IPS-15b (cell line): ENCODE results near the gene ADRM1.

Source experiments
- H3K27me3 ChIP-seq: one replicate; pipeline ENCODE4 v1.6.1; 2013; ENCODE audit warnings: low read length; ENCODE audit not compliant: control insufficient read depth, insufficient read depth
- H3K36me3 ChIP-seq: one replicate; pipeline ENCODE4 v1.6.1; 2013; ENCODE audit warnings: low read length; ENCODE audit not compliant: control insufficient read depth, insufficient read depth
- H3K4me1 ChIP-seq: one replicate; pipeline ENCODE4 v1.6.1; 2013; ENCODE audit warnings: mild to moderate bottlenecking, low read length; ENCODE audit not compliant: control insufficient read depth, insufficient read depth
- H3K4me3 ChIP-seq: one replicate; pipeline ENCODE4 v1.5.1; 2013; ENCODE audit warnings: low read depth, low read length
- H3K9ac ChIP-seq: one replicate; pipeline ENCODE4 v1.6.1; 2013; ENCODE audit warnings: low read depth, mild to moderate bottlenecking, low read length
- H3K9me3 ChIP-seq: one replicate; pipeline ENCODE4 v1.6.1; 2013; ENCODE audit warnings: mild to moderate bottlenecking, low read length; ENCODE audit not compliant: control insufficient read depth, insufficient read depth

The ADRM1 gene

DNA sequence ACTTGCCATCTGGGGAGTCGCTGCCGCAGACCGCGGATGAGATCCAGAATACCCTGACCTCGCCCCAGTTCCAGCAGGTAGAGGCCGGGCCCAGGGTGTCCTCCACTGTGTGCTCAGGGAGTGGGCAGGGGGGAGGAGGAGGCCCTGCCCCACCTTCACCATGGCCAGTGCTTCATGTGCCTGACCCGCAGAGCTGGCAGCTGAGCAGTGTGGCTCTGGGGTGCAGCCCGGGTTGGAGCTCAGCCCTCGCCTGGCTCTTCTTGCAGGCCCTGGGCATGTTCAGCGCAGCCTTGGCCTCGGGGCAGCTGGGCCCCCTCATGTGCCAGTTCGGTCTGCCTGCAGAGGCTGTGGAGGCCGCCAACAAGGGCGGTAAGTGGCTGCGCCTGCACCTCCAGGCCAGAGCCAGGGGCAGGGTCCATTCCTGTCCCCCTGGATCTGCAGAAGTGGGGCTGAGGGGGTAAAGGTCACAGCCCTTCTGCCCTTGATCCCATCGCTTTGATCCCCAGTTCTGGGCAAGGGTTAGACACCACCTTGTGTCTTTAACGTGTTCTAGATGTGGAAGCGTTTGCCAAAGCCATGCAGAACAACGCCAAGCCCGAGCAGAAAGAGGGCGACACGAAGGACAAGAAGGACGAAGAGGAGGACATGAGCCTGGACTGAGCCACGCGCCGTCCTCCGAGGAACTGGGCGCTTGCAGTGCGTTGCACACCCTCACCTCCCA lies 5.5 kb downstream of the ADRM1 start:
- Histone ChIP-seq H3K9me3 (no peaks in the 10 kb centered on the region), H3K9ac (no peak overlapping the region), H3K36me3 (peaks cover 90% of the 10 kb centered on the region), H3K4me1 (no peaks in the 10 kb centered on the region), H3K4me3 (no peak overlapping the region), H3K27me3 (no peaks in the 10 kb centered on the region)

DNA sequence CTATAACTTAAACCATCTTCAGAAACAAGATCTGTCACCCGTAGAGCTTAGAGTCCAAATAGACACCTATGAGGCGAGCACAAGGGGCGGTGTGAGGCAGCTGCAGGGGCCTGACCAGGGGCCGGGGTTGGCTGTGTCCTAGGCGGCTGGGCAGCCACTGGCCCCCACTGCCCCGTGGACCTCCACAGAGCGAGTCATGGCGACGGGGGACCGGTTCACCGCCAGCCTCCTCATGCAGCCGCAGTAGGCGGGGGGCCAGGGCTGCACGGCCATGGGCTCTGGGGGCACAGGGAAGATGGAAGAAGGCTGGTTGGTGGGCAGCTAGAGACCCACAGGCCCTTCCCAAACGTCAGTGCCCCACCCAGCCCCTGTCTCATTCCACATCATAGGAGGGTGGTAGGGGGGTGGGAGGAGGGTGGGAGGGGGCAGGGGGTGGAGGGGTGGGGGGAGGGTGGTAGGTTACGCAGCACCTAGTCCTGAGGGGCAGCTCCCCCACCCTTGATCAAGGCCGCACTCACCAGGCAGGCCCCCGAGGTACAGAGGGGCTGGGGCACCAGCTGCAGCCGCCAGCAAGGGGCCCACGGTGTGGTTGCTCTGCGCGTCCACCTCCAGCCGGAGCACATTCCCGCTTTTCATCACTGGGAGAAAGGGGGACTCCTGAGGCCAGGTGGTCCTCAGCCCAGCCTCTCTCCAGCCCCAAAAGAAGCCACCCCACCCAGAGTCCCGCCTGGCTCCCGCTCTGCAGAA lies 6.6 kb downstream of the ADRM1 start:
- H3K4me1 ChIP-seq, result no peaks in the 10 kb centered on the region
- H3K9ac ChIP-seq, result no peak overlapping the region
- no peak overlapping the region for H3K4me3 ChIP-seq
- no peaks in the 10 kb centered on the region for H3K27me3 ChIP-seq
- peaks cover 93% of the 10 kb centered on the region for H3K36me3 ChIP-seq
- H3K9me3 ChIP-seq, result no peaks in the 10 kb centered on the region

DNA sequence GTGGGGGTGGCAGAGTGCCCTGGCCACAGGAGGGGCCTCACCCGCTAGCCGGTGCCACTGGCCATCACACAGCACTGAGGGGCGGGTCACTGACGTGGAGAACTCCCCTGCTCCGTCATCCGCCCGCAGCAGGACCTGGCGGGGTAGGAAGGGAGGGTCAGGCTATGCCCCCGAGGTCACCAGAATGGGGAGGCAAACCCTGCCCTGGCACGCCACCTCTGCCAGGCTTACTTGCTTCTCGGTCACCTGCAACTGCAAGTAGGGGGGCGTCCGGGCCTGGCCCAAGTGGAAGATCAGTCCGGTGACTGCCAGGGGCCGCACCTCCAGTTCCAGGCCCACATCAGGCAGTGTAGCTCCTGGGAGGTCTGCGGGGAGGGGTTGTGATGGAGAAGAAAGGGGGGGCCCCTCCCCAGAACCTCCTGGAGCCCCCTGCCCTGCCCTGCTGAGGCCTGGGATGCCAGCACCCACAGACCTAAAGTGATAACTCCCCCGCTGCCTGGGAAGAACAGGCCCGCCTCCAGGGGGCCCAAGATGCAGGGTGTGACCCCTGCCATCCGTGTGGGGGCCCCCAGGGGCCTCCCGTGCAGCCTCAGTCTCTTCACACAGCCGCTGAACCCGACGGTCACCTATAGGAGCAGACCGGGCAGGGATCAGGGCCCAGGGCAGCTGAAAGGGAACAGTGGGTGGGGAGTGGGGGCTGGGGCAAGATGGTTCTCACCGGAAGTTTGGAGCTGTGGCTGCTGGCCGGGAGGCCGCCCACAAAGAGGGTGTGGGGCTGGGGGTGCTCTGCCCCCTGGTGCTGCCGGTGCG lies 7.4 kb downstream of the ADRM1 start:
- peaks cover 93% of the 10 kb centered on the region for H3K36me3 ChIP-seq
- no peak overlapping the region for H3K9ac ChIP-seq
- H3K9me3 ChIP-seq, result no peaks in the 10 kb centered on the region
- H3K27me3 ChIP-seq, result no peaks in the 10 kb centered on the region
- H3K4me3 ChIP-seq, result no peak overlapping the region
- no peaks in the 10 kb centered on the region for H3K4me1 ChIP-seq

DNA sequence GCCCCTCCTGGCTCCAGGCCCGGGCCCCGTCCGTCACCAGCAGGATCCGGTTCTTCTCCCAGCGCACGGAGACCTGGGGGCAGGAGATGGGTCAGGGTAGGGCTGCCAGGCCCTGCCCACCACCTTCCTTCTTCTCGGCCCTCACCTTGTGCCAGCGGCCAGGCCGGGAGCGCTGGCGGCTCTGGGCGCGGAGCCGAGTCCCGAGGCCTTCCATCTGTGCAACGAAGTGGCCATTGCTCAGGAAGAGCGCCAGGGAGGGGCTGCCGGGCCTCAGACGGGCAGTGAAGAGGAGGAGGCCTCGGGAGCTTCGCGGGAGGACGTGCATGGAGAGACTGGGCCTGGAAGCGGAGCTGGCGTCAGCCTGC lies 7.9 kb downstream of the ADRM1 start:
- H3K9me3 ChIP-seq, result no peaks in the 10 kb centered on the region
- H3K36me3 ChIP-seq, result peaks cover 93% of the 10 kb centered on the region
- H3K4me1 ChIP-seq, result no peaks in the 10 kb centered on the region
- no peak overlapping the region for H3K9ac ChIP-seq
- H3K4me3 ChIP-seq, result no peak overlapping the region
- H3K27me3 ChIP-seq, result no peaks in the 10 kb centered on the region

DNA sequence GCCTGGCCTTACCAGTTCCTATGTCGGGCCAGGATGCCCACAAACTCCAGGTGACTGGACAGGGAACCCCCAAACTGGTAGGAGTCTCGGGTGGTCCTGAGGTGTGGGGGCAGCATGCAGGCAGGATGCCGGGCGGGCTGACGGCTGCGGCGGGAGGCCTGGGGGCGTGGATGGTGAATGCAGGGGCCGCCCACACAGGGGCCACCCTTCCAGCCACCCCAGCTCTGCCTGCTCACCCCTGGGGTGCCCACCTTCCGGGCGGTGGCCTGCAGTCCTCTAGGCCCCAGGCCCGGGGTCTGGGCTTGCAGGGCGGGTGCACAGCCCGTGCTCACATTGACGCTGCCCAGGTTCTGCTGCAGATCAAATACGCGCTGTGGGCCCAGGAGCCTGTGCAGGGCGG lies 8.4 kb downstream of the ADRM1 start:
- Histone ChIP-seq H3K4me1 (no peaks in the 10 kb centered on the region), H3K4me3 (no peak overlapping the region), H3K27me3 (no peaks in the 10 kb centered on the region), H3K9ac (no peak overlapping the region), H3K9me3 (no peaks in the 10 kb centered on the region), H3K36me3 (peaks cover 93% of the 10 kb centered on the region)

DNA sequence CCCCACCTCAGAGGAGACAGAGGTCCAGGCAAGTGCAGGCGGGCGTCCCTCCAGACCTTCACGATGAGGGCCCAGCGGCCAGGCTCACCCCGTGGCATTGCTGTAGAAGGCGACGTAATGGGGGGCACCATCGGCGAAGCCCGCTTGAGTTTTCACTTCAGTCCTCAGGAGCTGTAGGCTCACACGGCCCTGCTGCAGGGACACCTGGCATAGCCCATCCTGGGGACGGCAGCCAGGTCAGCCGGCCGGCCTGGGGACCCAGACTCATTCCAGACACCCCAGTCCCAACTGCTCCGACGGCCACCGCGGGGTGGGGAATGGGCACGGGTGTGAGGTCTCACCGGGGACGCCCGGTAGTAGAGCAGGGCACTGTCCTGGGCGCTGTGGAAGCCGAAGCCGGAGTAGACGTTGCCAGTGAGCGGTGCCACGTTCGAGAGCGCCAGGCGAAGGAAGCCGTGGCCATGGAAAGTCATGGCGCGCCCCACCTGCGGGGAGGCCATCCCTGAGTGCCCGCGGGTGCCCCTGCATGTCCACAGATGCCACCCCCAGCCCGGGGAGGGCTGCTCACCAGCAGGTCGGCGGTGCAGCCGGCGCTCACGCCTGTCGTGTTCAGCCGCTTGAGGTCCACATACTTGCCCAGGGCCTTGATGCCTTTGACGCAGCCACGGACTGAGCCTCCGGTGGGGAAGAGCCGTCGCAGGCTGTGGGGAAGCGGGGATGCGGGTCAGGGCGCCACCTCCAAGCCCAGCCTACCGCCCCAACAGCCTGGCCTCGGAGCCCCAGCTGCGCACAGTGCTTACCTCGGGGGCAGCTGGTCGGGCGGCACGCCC lies 9.2 kb downstream of the ADRM1 start:
- H3K9me3 ChIP-seq, result no peaks in the 10 kb centered on the region
- H3K36me3 ChIP-seq, result peaks cover 94% of the 10 kb centered on the region
- no peaks in the 10 kb centered on the region for H3K4me1 ChIP-seq
- no peak overlapping the region for H3K4me3 ChIP-seq
- H3K9ac ChIP-seq, result no peak overlapping the region
- no peaks in the 10 kb centered on the region for H3K27me3 ChIP-seq

DNA sequence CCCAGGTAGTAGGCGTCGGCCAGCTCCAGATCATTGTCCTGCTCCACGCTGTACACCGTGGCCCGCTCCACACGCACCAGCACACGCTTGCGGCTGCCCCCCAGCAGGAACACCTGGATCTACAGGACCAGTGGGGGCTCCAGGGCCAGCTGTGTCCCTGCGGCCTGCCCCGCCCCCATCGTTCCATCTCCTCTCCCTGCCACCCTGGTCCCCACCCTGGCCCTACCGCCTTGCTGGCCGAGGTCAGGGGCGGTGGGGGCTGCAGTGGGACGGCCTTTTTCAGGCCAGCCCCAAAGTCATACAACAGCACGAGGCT lies 9.8 kb downstream of the ADRM1 start:
- peaks cover 94% of the 10 kb centered on the region for H3K36me3 ChIP-seq
- H3K4me3 ChIP-seq, result no peak overlapping the region
- no peaks in the 10 kb centered on the region for H3K9me3 ChIP-seq
- no peaks in the 10 kb centered on the region for H3K4me1 ChIP-seq
- no peak overlapping the region for H3K9ac ChIP-seq
- H3K27me3 ChIP-seq, result no peaks in the 10 kb centered on the region

DNA sequence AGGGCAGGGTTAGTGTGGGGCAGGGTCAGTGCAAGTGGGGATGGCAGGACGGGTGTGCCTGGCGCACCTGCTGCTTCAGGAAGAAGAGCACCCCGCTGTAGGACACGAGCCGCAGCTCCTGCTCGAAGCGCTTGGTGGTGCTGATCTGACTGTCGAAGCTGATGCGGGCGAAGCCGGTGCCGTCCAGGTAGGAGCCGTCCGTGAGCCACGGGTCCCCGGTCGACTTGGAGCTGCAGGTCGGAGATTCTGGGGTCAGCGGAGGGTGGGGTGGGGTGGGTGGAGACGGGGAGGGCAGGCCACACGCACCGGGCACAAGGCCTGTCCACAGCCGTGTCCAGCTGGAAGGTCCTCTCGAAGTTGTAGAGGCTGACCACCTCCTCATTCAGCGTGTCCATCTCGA lies 10.2 kb downstream of the ADRM1 start:
- Histone ChIP-seq H3K4me1 (no peaks in the 10 kb centered on the region), H3K27me3 (no peaks in the 10 kb centered on the region), H3K9ac (no peak overlapping the region), H3K4me3 (no peak overlapping the region), H3K9me3 (no peaks in the 10 kb centered on the region), H3K36me3 (peaks cover 91% of the 10 kb centered on the region)

DNA sequence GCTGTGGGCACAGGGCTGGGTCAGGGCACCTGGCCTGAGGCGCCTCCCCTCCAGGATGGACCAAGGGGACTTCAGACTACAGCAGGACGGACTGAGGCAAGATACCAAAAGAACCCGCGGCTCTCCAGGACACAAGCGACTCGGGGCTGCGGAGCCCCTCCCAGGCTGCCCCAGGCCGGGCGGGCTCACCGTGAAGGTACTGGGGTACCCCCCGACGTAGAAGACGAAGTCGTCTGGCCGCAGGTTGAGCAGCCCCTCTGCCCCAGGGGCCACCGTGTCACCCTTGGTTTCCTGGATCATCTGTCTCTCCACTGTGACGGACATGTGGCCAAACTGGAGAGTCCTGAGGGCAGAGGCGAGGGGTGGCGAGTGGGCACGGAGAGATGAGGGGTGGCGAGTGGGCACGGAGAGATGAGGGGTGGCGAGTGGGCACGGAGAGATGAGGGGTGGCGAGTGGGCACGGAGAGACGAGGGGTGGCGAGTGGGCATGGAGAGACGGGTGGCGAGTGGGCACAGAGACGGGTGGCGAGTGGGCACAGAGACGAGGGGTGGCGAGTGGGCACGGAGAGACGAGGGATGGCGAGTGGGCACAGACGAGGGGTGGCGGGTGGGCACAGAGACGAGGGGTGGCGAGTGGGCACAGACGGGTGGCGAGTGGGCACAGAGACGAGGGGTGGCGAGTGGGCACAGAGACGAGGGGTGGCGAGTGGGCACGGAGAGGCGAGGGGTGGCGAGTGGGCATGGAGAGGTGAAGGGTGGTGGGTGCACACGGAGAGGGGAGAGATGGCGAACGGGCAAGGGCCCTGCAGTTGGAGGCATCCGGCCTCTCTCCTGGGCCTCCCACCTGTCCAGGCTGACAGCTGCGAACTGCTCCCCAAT lies 10.9 kb downstream of the ADRM1 start:
- Histone ChIP-seq H3K36me3 (peaks cover 88% of the 10 kb centered on the region), H3K4me3 (no peak overlapping the region), H3K9me3 (no peaks in the 10 kb centered on the region), H3K9ac (no peak overlapping the region), H3K4me1 (no peaks in the 10 kb centered on the region), H3K27me3 (no peaks in the 10 kb centered on the region)

DNA sequence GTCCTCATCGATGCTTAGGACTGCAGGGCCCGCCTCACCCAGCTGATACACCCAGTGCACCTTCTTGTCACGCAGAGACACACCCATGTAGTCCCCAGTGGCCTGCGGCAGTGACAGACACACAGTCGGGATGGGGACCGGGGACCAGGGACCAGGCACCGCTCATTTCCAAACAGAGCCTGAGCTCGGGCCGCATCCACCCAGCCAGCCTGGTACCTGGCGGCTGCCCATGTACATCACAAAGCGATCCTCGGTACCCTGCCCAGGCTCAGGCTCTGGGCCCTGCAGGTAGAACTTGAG lies 11.5 kb downstream of the ADRM1 start:
- no peaks in the 10 kb centered on the region for H3K4me1 ChIP-seq
- H3K9ac ChIP-seq, result no peak overlapping the region
- H3K4me3 ChIP-seq, result no peak overlapping the region
- no peaks in the 10 kb centered on the region for H3K9me3 ChIP-seq
- H3K36me3 ChIP-seq, result peaks cover 89% of the 10 kb centered on the region
- no peaks in the 10 kb centered on the region for H3K27me3 ChIP-seq
